ENCODE results near the gene CRYBA2.

Gene CRYBA2

DNA sequence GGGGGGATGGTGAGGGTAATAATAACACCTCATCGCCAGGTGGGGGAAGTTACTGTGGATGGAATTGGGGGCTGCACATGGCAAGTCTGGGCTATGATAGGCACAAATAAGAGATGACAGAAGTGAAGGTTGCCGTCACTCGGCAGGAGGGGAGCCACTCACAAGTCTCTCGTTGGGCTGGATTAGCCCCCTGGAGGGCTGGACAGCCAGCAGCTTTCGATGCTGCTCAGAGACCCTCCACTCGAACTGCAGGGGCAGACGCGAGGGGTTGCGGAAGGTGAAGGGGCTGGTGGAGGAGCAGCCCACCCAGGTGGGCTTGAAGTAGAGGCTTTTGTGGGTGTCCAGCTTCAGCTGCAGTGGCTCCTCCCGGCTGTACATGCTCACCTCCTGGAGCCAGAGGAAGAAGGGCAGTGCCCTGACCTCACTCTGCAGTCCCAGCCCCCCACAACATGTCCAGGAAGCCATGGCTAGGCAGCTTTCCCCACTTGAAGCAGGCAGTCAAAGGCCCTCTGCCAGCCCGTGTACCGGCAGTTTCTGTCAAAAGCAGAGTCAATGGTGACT lies 29.9 kb upstream of the CRYBA2 start:
- no peak for DNase-seq (ENCODE audit: low spot score)

DNA sequence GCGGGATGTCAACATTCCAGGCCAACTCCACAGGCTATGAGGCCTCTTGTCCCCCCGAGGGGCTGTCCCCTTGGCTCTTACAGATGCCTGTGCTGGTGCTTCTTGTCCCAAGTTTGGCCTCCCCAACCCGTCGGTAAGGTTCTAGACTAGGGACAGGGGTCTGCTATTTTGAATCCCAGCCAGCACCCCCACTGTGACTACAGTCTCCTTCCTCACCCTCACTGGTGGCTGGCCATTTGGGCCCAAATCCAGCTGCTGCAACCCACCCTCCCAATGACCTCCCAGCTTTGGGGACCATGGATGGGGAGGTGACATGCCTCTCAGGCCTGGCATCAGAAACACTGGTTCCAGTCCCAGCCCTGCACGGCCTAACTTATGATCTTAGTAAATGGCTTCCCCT lies 29.4 kb upstream of the CRYBA2 start:
- no peak for DNase-seq (ENCODE audit: low spot score)

DNA sequence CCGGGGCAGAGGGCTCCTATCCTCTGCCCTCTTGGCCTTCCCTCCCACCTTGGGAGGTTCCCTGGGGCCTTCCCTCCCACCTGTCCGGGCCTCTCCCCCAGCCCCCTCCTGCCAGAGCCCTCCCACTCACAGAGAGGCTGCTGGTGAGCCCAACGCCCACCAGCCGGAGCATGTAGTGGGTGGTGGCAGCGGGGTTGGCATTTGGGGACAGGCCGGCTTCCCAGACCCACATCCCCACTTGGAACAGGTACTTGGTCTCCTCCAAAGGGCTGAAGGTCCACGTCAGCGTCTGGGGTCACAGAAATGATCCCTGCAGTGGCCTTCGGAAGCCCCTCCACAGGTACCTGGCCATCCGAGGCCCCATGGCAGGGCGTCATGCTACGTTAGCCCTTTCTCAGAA lies 28.8 kb upstream of the CRYBA2 start:
- DNase-seq (ENCODE audit: low spot score) = no peak

DNA sequence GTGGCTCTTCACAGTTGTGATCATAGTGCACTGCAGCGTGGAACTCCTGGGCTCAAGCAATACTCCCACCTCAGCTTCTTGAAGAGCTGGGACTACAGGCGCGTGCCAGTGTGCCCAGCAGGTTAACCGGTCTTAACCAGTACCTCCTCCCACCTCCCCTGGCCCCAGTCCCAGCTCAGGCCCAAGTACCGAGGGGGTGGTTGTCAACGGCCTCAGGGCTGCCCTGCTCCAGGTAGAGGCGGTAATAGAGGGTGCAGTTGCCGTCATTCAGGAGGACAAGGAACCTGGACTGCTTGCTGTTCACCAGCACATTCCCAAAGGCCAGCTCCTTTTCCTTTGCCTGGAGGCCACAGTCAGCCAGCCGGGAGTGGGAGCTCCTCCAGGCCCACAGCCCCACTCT lies 28.4 kb upstream of the CRYBA2 start:
- no peak for DNase-seq (ENCODE audit: low spot score)

DNA sequence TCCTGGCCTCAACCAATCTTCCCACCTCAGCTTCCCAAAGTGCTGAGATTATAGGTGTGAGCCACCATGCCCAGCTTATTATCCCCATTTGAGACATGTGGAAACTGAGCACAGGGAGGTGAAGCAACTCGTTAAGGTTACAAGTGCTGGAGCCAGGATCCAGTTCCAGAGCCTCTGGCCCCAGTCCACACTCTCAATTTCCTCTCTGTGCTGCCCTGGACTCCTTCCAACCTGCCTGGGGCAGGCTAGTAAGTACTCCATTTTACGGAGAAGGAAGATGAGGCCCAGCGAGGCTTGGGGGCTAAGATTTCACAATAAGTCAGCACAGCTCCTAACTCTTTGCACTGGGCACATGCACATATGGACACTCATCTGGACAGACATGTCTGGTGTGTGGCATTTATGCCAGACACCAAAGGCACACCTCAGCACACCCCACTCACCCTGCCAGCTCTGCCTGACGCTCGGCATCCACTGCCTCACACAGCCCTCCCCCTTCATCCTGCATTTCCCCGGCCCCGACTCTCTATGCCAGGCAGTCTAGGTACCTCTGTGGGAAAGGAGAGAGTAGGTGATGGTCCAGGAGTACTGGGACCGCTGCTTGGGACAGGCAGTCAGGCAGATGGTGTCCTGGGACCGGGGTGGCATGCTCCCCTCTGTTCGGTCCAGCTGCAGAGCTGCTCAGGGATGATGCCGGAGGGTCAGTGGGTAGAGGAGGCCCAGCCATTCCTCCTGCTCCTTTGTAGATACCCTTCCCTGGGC lies 27.6 kb upstream of the CRYBA2 start:
- no peak for DNase-seq (ENCODE audit: low spot score)

DNA sequence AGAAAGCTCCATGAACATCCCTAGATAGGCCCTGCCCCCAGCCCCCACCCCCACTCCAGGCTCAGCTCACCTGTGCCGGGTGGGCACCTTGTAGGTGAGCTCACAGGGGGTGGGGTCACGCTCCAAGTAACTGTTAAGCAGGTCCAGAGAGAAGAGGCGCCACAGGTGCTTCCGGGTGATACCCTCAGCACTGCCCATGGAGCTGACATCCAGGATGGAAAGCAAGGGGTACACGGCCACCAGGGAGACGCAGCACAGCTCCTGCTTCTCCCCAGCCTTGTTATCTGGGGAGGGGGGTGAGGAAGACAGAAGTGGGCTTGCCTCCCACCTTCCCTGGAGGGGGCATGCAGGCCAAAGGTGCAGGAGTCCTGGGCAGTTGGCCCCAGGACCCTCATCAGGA lies 26.2 kb upstream of the CRYBA2 start:
- no peak for DNase-seq (ENCODE audit: low spot score)

DNA sequence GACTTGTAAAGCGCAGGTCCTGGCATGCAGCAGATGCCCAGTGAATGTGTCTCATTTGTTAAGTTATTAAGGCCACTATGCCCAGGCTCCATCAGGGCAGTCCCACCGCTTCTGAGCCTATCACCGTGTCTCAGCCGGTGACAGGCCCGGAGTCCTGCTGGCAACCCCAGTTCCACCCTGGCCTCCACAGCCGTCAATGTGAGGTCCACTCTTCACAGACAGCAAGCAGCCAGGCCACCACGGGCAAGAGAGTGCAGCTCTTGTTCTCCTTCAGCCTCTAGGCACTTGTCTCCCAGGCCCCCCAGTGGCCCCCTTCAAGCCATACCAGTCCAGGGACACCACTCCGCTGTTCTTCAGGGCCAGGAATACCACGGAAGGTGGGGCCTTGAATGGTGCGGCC lies 25.5 kb upstream of the CRYBA2 start:
- DNase-seq (ENCODE audit: low spot score) = no peak

DNA sequence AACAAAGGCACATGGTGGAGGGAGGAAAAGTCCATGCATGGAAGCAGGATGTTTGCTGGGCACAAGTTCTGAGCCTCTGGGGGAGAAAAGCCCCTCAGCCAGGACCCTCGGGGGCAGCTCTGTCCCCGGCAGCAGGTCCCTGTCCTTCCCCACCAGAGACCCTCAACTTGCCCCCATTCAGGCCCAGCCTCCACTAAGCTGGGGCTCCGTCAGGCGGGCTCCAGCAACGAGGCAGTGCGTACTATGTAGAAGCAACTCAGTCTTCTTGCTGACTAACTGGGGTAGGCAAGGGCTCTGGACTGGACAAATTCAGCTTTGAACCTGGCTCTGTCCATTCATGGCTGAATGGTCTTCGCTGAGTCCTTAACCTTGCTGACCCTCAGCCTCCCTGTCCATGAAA lies 25.1 kb upstream of the CRYBA2 start:
- DNase-seq (ENCODE audit: low spot score) = no peak

DNA sequence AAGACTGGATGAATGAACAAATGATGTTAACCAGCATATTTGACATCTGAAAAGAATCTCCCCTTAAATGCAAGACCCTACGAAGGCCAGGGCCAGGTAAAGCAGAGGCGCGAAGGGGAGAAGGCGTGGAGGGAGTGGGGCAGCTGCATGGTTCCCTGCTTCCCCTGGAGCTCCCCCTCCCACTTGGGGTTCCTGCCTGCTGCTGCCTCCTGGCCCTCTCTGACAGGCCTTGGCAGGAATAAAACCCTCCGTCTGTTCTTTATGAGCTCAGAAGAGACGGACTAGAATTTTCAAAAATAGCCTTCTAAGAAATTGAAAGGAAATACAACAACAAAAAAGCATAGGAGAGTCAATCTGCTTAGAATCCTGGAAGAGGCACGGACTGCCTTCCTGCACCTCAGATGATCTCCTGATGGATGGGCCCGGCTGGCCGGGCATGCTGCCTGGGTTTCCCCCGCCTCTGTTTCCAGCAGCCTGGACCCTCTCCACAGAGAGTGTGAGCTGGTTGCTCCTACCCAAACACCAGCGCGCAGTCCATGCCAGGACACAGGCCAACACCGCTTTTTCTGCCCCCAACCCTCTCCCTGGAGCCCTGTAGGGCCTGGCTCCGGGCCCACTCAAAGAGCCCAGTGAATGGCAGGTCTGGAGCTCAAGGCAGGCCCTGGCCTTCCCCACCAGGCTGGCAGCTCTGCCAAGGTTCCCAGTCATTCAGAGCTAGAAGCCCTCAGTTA lies 24.1 kb upstream of the CRYBA2 start:
- DNase-seq (ENCODE audit: low spot score) = no peak

DNA sequence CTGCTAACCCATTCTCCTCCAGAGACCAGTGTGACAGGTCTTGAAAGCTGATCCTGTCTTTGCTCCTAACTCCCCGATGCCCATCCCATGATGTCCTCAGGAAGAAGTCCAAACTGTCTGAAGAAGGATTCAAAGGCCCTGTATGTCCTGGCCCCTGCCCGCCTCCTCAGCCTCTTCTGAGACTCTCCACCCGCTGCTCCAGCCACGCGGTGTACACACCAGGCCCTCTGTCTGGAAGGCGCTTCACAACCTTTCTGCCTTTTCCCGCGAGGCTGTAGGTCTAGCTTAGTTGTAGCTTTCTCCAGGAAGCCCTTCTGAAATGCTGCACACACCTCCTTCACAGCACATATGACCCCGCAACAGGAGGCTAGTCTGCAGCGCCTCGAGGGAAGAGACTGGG lies 23.5 kb upstream of the CRYBA2 start:
- no peak for DNase-seq (ENCODE audit: low spot score)

DNA sequence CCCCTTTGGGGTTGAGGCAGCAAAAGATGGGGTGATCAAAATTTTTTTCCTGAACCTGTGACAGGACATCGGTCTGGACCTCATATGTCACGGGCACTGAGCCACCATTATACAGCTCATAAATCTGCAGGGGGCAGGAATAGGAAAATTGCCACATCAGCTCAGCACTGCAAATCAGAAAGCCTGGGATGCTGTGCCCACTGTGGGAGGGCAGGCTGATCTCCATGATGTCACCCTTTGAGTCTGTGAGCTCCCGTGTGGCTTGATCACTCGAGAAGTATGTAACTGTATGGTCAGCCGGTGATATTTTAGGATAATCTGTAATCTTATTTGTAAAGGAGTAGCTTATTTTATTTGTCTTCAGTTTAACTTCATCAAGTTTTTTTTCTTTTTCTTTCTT lies 17.7 kb upstream of the CRYBA2 start:
- no peak for DNase-seq (ENCODE audit: low spot score)

DNA sequence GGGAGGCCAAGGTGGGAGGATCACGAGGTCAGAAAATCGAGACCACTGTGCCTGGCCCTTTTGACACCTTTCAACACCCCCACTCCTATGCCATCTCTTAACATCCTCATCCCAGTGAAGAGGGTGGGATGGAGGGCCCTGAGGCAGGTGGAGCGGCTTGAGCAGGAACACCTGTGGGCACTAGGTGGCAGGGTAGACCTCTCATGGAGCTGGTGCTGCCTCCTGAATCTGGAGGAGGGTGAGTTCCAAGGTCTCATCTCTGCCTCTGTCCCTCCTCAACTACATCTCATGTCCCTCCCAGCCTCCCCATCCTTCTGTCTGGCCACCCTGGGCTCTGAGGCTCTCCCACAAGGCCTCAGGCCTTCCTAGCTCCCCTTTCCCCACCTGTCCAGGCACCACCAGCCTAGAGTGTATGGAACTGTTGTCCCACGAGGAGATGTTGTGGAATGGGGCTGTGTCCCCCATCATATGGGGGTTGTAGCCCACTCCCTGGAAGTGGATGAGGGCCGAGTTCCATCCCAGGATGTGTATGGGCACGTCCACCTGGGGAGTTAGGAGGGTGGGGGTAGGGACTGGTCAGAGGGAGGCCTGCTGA lies 17.0 kb upstream of the CRYBA2 start:
- DNase-seq (ENCODE audit: low spot score) = no peak

DNA sequence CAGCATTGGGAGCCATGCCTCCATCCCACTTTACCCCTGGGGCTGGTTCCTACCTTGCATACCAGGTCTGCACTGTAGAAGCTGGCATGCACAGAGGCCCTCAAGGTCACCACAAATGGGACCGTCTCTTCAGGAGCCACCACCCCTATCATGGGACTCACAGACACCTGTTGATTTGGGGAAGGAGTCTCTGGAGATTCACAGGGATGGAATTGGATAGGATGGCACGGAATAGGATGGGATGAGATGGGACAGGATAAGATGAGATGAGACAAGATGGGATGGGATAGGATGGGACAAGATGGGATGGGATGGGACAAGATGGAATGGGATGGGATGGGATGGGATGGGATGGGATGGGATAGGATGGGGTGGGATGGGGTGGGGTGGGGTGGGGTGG lies 16.1 kb upstream of the CRYBA2 start:
- no peak for DNase-seq (ENCODE audit: low spot score)

DNA sequence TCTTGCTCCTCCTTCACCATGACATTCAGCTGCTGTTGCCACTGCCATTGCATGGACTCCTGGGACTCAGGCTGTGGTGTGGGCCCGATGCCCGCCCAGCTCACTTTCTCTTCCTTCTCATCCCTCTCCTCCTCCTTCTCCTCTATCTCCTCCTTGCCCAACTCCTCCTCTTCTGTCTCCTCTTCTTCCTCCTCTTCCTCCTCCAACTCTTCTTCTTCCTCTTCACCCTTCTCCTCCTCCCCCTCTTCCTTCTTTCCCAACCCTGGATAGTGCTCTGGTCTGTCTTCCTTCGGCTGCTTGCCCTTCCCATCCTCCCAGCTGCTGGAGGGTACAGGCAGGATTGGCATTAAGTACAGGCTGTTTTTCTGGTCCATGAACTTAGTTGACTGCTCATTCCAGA lies 10.8 kb upstream of the CRYBA2 start:
- DNase-seq (ENCODE audit: low spot score) = no peak

DNA sequence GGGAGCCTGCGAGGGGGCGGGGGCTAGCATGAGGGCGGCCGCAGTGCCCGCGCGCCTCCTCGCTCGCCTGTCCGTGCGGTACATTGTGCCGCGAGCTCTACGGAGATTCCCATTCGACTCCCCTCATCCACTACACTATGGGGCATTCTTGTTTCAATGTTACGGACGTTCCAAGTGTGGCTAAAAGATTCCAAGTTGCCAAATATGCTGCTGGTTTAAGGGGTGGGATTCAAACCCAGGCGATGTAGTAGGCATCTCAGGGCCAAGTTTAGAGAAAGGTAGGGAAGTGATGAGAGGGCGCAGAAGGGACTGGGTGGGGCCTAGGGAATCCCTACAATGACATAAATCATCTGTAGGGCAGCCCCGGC lies 10.0 kb upstream of the CRYBA2 start:
- no peak for DNase-seq (ENCODE audit: low spot score)

DNA sequence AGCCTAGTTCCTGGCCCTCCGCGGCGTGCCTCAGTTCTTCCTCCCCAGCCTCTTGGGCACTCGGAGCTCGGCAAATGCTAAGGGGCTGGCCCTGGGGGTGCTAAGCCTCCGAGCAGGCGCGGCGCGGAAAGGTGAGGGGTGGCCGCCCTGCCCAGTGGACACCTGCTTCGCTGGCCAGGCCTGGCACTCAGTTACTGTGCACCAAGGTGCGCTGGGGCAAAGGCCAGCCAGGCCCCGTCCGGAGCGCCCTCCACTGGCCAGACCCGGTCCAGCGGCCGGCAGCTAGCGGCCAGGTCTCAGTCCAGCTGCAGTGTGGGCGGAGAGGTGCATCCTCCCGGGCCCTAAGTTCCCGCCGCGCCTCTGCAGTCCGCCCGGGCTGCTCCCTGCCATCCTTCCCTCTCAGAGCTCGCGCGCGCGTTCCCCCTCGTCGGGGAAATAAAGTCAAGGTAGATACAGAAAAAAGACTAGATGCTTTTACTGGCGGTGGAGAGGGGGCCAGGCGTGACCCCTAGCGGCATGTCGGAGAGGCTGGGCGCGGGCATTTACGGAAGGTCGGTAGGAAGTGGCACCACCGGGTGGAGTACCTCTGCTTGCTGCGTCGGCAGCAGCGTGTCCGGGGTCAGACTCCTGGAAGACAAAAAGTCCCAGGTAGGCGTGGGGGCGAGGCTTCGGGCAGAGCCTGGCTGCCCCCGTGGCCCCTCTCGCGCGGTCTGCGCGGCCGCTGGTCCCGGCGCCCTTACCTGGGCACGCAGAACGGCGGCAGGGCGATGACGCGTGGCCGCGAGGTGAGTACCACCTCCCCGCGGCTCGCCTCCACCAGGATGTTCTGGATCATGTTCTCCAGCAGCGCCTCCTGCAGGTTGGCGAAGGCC lies 9.4 kb upstream of the CRYBA2 start:
- peak; percentile 66 for DNase-seq (ENCODE audit: low spot score)

DNA sequence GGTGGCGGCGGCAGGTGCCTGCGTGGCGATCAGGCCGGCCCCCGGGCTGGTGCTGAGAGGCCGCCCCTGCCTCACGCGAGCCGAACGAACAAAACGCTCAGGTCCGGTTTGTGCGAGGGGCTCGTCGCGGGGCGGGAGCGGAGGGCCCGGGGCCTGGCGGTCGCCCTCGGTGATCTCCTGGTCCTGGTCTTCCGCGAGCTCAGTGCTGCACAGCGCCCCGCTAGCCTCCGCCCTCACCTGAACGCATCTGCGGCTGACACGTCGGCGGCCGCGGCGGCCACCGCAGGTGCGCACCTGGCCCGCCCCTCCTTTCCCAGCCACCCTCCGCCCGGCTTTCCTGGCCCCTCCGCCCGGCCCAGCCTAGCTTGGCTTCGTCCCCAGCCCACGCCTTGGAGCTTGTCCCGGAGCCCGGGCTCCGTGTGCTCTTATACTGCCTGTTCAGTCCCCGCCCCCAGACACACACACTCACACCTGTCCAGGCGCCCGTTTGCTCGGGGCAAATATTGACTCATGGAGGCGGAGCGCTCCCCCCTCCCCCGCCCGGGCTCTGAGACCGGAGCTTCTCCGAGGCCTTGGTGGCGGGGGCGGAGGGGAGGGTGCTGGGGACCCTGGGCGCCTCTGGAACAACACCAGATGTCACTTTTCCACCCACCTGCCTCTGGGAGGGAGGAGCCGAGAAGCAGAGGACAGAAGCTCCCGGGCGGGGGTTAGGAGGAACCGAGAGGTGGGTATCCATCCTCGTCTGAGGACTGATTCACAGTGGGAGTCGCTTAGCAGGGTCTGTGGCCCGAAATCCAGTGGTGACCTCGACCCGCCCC lies 8.6 kb upstream of the CRYBA2 start:
- no peak for DNase-seq (ENCODE audit: low spot score)

DNA sequence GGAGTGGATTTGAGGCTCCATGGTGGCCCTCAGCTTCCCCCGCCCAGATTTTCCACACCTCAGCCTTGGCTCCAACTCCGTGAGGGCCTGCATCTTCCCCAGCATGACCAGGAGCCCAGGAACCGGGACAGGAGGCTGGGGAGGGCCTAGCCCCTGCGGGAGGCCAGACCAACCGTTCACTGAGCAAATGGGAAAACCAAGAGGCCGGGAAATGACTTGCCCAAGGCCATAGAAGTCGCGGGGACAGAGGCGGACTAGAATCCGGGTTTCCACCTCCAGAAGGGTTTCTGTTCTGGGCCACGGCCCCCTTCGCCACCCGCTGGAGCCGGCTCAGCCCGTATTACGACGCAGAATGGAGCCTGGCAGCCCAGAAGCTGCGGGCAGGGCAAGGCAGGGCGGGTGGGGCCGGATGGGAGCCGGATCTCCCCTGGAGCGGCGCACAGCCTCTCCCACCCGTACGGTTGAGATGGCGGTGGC lies 7.9 kb upstream of the CRYBA2 start:
- DNase-seq (ENCODE audit: low spot score) = no peak

DNA sequence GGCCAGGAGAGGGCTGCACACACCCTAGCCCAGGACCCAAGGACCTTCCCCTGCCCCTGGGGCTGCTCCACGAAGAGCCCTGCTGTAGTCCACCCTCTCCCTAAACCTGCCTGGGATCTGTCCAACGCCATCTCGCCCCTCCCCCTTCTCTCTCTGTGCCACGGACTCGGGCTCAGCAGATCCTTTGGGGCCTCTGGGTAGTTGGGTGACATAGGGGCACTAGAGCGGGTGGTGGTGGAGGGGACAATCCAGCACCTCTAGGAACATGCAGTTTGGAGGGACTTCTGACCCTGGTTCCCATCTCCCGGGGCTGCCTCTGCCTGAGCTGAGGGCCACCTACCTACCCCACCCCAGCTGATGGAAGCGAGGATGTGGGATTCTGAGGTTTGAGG lies 7.3 kb upstream of the CRYBA2 start:
- no peak for DNase-seq (ENCODE audit: low spot score)

DNA sequence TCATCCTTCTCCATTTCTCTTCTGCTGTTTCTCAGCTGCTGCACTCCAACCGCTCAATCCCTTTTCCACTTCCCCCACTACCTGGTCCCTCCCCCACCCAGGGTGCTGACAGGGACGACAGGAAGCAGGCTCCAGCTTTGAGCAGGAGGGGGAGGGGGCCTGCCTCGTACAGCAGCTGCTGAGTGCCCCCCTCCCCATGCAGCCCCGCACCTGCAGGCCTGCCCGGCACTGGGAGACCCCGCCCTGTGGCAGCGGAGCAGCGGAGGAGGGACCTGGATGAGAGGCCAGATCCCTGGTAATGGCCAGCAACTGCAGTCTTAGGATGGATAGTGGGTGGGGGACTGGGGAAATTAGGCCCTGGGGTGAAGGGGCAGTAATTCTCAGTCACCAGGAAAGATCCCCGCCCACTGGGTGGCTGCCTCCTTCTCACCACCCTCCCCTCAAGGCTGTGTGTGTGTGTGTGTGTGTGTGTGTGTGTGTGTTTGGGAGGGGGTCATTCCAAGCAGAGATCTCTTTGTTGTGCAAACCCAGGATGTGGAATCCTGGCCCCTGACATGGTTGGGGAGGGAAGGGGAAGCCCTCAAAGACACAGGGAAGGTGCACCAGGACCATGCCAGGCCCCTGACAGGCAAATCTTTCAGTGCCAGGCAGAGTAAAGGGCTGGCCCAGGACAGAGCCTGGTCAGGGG lies 6.8 kb upstream of the CRYBA2 start:
- DNase-seq (ENCODE audit: low spot score) = no peak

All from hepatic stellate cell (primary cell).